HG02970 (cell line): Measurements from ENCODE around the gene IZUMO2.
"Not testable (repeated sequence)": the region's sequence is repeated elsewhere in the genome, so short reads cannot be mapped to it uniquely, and the experiment has no call there.

Experiments used
- ATAC-seq: cut with Tn5 transposase; IDR thresholded peaks from one replicate; pipeline ENCODE4 v1.9.1; 2021; ENCODE audit warnings: mild to moderate bottlenecking, moderate library complexity, moderate number of reproducible peaks; ENCODE audit not compliant: unreplicated experiment, low FRiP score

The IZUMO2 gene

GRCh38 chr19:50140118-50140845, 22.8 kb downstream of the IZUMO2 start:
- ATAC-seq, result not testable (repeated sequence)

GRCh38 chr19:50136603-50137365, 26.3 kb downstream of the IZUMO2 start:
- not testable (repeated sequence) for ATAC-seq

- ATAC-seq, result not testable (repeated sequence)
These were observed 27.1 kb downstream of the IZUMO2 start for GRCh38 chr19:50135856-50136602.

GRCh38 chr19:50134777-50135719, 28.0 kb downstream of the IZUMO2 start:
- ATAC-seq, result not testable (repeated sequence)

- not testable (repeated sequence) for ATAC-seq
These were observed 29.3 kb downstream of the IZUMO2 start for GRCh38 chr19:50133518-50134492.

GRCh38 chr19:50104012-50104411, 59.1 kb downstream of the IZUMO2 start:
- not testable (repeated sequence) for ATAC-seq

- not testable (repeated sequence) for ATAC-seq
These were observed 59.7 kb downstream of the IZUMO2 start for GRCh38 chr19:50103405-50103804.
